ENCODE measurements around the gene MFNG. TPM values are rescaled to one million over a fixed set of nuclear protein-coding genes. Genes with fewer than 3 reads are reported as not detected.

The MFNG gene
- total RNA-seq, 1 experiment from 2014 or later: 3.3 TPM

- Histone ChIP-seq H3K23me2 (ENCODE audit: insufficient read length, low read depth, low read length, poor library complexity, severe bottlenecking) (no peaks in the 10 kb centered on the region), H3K27me3 (ENCODE audit: insufficient read depth, low read length) (no peaks in the 10 kb centered on the region), H3K4ac (ENCODE audit: low read depth, low read length) (no peak overlapping the region), H3K4me2 (ENCODE audit: insufficient read depth, insufficient read length, low read length) (no peak overlapping the region), H4K91ac (ENCODE audit: insufficient read length, low read depth, low read length) (no peak overlapping the region), H3T11ph (ENCODE audit: low read length) (no peak overlapping the region), H2BK15ac (ENCODE audit: low read depth, low read length) (no peak overlapping the region), H4K20me1 (ENCODE audit: control insufficient read depth, insufficient read depth, insufficient read length) (no peaks in the 10 kb centered on the region), H3K56ac (ENCODE audit: insufficient read length, low read depth, low read length) (no peak overlapping the region), H3K79me2 (ENCODE audit: insufficient read depth, low read length) (no peaks in the 10 kb centered on the region), H3K79me1 (ENCODE audit: insufficient read depth, low read depth, low read length, poor library complexity, severe bottlenecking) (no peaks in the 10 kb centered on the region), H2BK20ac (ENCODE audit: low read depth, low read length, poor library complexity, severe bottlenecking) (no peak overlapping the region), H4K5ac (ENCODE audit: insufficient read length, low read depth, low read length) (no peak overlapping the region), H2BK120ac (ENCODE audit: low read depth, low read length, poor library complexity, severe bottlenecking) (no peak overlapping the region), H3K18ac (ENCODE audit: insufficient read length, low read depth, low read length) (no peak overlapping the region), H3K23ac (ENCODE audit: insufficient read length, low read depth, low read length) (no peak overlapping the region), H3K4me1 (ENCODE audit: insufficient read depth, low read length) (no peaks in the 10 kb centered on the region), H3K14ac (ENCODE audit: insufficient read depth, low read length) (no peak overlapping the region), H2BK5ac (ENCODE audit: insufficient read length, low read length) (no peak overlapping the region), H3K9ac (ENCODE audit: extremely low read depth, insufficient read length, low read length) (no peak overlapping the region), H2AFZ (ENCODE audit: low read length) (no peak overlapping the region), H4K8ac (replicated peaks; ENCODE audit: insufficient read length, low read depth, low read length) (no peak overlapping the region), H2AK5ac (ENCODE audit: insufficient read length, low read length) (no peak overlapping the region), H3K27ac (ENCODE audit: insufficient read length, low read depth, low read length) (no peak overlapping the region), H3K9me3 (ENCODE audit: control insufficient read depth, low read depth, low read length) (no peaks in the 10 kb centered on the region), H2BK12ac (ENCODE audit: insufficient read length, low read depth, low read length) (no peak overlapping the region)
- TF ChIP-seq, protein P1, sequence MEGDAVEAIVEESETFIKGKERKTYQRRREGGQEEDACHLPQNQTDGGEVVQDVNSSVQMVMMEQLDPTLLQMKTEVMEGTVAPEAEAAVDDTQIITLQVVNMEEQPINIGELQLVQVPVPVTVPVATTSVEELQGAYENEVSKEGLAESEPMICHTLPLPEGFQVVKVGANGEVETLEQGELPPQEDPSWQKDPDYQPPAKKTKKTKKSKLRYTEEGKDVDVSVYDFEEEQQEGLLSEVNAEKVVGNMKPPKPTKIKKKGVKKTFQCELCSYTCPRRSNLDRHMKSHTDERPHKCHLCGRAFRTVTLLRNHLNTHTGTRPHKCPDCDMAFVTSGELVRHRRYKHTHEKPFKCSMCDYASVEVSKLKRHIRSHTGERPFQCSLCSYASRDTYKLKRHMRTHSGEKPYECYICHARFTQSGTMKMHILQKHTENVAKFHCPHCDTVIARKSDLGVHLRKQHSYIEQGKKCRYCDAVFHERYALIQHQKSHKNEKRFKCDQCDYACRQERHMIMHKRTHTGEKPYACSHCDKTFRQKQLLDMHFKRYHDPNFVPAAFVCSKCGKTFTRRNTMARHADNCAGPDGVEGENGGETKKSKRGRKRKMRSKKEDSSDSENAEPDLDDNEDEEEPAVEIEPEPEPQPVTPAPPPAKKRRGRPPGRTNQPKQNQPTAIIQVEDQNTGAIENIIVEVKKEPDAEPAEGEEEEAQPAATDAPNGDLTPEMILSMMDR (conservative IDR thresholded peaks at IDR 0.05): no peak
- Mint-ChIP-seq H3K27ac (no peak overlapping the region), H3K9me3 (no peaks in the 10 kb centered on the region), H3K4me3 (no peak overlapping the region), H3K36me3 (ENCODE audit: insufficient read depth in 1 of 3, low read depth in 3 of 3) (no peaks in the 10 kb centered on the region), H3K4me1 (peaks cover 5 to 20% of the 10 kb centered on the region in 2 experiments), H3K27me3 (ENCODE audit: low read depth) (peaks cover 15% of the 10 kb centered on the region)
- no peak for DNase-seq
- WGBS (ENCODE audit: extremely low coverage, insufficient read length, low lambda C conversion rate): no CpG with 5 or more reads among the region's 15 CpGs
Measured at GRCh38 chr22:37479196-37479595, 7.0 kb downstream of the MFNG start.

All from H9 (cell line).